Hematopoietic multipotent progenitor cell treated with erythropoietin and hydrocortisone succinate and interleukin-3 and kit ligand, for 8 days (in vitro differentiated cells): Measurements from ENCODE around the gene XRCC1.
"Not testable (repeated sequence)": the region's sequence is repeated elsewhere in the genome, so short reads cannot be mapped to it uniquely, and the experiment has no call there.

Experiments used
- DNase-seq: peaks from one replicate; pipeline ENCODE4 v3.0.0-alpha.2; 2015

Gene XRCC1

DNA sequence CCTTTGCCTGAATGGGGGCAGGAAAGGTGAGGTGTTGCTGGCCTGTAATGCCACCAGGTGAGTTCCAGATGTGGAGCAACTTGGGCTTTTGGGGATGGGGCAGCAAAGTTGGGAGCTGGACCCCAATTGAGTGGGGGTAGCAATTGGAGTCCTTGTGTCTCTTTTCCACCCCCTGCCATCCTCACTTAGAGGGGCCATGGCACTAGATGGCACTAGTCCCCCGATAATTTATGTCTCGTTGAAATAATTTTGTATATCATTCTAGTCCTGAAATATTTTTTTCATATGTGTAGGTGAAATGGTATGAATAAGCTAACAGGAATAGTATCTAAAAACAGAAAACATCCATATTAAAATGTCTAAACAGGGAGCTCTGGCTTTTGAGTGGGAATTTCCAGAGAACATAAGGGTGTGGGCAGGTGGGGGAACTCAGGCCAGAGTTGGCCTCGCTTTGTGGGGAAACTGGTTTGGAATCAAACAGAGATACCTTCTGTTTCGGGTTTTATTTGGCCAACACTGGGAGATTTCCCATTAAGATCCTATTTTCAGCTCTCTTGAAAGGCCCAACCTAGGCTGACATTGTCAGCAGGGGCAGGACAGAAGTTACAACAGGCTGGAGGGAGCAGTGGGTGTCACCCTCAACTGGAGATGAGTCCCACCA is 24.4 kb upstream of the XRCC1 start:
- no peak for DNase-seq

DNA sequence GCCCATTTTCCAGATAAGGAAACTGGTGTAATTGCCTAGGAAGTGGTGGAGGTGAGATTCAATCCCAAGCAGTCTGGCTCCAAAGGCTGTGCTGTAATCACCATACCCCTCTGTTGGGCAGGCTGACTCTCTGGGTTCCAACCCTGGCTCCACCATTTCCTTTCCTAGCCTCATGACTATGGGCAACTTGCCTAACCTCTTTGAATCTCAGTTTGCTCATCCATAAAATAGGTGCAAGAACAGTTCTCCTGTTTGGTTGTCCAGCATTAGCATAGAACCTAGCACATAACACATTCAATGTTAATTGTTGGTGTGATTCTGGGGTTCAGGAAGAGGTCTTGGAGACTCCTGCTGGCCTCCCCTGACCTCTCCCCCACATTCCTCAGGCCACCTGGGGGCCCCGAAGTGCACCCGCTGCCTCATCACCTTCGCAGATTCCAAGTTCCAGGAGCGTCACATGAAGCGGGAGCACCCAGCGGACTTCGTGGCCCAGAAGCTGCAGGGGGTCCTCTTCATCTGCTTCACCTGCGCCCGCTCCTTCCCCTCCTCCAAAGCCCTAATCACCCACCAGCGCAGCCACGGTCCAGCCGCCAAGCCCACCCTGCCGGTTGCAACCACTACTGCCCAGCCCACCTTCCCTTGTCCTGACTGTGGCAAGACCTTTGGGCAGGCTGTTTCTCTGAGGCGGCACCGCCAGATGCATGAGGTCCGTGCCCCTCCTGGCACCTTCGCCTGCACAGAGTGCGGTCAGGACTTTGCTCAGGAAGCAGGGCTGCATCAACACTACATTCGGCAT is 23.3 kb upstream of the XRCC1 start:
- no peak for DNase-seq

GRCh38 chr19:43597876-43598275 is 22.5 kb upstream of the XRCC1 start:
- DNase-seq: no peak

- DNase-seq: no peak
These were observed 21.6 kb upstream of the XRCC1 start for GRCh38 chr19:43596842-43597461.

DNA sequence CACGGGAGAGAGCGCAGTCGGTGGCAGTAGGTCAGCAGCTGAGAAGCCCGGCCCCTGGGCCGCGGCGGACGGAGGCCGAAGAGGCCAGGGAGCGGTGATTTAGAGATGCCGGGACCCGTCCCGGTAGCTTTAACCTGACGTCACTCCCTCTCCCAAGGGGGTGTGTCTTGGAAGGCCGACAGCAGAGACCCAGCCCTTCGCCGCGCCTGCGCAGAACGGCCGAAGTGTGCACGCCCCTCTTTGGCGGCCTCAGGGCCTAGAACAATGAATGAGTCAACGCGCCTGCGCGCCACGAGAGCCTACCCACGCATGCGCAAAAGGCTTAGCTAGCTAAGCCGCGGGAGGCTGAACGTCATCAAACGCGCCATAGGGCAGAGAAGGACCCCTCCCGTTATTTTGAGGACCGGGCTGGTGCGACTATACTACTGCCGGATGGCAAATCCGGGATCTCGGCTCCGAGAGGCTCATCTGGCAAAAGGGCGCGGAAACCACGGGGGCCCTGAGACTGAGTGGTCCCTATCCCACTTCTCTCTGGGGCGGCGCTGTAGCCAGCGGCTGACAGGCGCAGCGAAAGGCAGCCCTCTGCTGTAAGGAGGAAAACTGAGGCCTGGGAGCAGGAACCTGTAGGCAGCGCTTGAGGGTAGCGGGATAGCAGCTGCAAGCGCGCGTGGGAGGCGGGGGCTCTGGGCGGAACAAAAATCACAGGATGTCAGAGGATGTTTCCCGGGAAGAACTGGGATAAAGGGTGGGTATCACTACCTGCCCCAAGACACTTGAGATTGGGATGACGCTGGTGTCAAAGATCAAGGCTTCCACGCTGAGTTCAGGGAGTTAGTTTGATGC is 20.9 kb upstream of the XRCC1 start, which contains the start of the genes IRGQ and ZNF576:
Gene IRGQ (minus strand): TSS at position 136 of the 843 bp plus-strand sequence. CDS start 796 bp downstream, outside the sequence.
Gene ZNF576 (plus strand): TSS at position 597 of the 843 bp plus-strand sequence. CDS start 514 bp downstream, outside the sequence.
- peak; percentile 100 for DNase-seq

DNA sequence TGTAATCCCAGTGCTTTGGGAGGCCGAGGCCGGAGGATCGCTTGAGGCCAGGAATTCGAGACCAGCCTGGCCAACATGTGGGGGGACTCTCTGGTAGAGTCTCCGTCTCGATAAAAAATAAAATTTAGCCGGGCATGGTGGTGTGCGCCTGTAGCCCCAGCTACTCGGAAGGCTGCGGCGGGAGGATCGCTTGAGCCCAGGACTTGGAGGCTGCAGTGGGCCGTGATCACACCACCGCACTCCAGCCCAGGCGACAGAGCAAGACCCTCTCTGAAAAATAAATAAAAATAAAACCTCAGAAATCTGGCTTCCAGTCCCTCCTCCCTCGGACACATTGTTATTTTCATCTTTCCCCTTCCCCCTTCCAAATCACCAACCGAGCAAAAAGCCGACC is 20.3 kb upstream of the XRCC1 start:
- no peak for DNase-seq

- peak; percentile 75 for DNase-seq
These were observed 19.6 kb upstream of the XRCC1 start for GRCh38 chr19:43594710-43595604.

GRCh38 chr19:43594081-43594697 is 18.9 kb upstream of the XRCC1 start:
- DNase-seq: no peak

DNA sequence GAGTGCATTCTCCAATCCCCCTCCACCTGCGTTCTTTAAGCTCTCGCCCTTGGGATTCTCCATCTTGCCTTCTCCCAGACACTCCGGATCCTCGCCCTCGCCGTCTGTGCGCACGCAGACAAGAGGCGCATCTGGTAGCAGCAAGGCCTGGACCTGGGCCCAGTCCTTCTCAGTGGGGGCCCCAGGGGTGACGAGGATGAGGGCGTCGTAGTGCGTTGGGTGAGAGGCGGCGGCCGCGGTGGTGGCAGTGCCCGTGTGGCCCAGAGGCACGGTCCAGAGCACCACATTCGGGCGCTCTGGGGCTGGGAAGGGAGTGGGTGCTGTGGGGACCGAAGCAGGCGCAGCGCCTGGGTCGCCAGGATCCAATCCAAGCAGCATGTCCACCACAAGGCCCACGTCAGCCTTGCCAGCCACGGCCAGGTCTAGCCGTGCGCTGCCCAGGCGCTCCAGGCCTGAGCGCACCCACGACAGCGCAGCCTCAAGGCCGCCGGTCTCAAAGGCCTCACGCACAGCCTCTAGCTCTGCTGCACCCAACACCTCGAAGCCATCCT is 17.5 kb upstream of the XRCC1 start:
- DNase-seq: no peak

DNA sequence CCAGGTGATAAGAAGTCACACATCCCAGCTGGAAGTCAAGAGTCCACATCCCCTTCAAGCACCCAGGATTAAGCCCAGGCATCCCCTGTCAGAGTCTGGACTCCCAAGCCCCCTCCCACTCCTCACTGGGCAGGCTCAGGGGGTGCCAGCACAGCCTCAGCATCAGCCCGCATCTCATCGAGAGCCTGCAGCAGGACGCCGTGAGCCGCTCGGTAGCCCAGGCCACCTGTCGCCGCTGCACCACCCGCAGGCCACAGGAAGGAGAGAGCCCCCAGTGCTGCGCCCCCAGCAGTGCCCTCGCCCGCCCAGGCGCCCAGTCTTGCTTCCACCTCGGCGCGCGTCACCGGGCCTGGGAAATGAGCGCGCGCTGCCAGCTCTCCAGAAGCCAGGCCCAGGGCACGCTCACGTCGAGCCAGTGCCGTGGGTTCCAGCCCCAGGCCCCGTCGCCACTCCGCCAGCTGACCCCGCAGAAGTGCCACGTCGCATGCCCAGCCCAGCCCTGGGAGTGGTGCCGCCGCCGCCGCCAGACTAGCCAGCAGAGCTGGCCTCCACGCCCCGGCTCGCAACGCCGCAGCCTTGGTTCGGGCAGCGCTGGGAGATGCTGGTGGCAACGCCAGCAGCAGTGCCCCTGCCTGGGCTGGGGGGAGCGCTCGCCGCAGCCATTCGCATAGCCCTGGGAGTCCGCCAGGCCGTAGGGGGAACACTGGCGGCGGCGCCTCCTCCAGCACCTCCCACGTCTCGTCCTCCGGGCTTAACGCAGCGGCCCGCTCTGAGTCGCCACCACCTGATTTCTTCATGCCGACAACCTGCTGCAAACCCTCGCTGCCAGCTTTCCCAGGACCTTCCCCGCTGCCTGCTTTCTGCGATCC is 16.8 kb upstream of the XRCC1 start:
- no peak for DNase-seq

- no peak for DNase-seq
These were observed 14.4 kb upstream of the XRCC1 start for GRCh38 chr19:43589678-43590077.

DNA sequence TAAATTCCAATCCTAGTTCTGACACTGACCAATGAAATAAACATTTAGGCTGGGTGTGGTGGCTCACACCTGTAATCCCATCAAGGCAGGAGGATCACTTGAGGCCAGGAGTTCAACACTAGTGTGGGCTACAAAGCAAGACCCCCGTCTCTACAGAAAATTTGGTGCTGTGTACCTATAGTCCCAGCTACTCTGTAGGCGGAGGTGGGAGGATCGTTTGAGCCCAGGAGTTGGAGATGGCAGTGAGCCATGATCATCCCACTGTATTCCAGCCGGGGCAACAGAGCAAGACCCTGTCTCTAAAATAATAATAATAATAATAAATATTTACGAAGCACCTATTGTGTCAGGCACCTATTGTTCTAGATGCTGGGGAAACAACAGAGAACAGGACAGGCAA is 13.9 kb upstream of the XRCC1 start:
- DNase-seq: no peak

DNA sequence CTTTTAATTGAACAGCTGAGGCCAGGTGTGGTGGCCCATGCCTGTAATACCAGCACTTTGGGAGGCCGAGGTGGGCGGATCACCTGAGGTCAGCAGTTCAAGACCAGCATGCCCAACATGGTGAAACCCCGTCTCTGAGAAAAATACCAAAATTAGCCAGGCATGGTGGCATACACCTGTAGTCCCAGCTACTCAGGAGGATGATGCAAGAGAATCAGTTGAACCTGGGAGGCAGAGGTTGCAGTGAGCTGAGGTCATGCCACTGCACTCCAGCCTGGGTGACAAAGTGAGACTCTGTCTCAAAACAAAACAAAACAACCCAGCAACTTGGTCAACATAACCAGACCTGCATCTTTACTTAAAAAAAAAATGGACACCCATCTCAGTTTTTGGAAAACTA is 11.7 kb upstream of the XRCC1 start:
- DNase-seq: not testable (repeated sequence)

DNA sequence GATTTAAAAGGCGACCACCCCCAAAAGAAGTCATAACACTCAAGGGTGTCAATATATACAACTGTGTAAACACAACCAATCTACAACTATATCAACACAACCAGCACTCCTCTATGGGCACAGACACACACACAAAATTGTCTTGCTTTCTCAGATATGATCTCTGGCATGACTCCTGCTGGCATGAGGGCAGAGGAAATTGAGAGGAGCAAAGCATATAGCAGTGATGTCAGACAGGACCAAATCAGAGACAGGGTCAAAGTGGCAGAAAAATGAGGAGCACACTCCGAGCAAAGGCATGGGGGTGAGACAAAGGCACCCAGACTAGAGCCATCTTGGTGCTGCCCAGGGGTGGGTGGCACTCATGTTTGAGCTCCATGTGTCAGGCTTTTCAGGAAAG is 11.0 kb upstream of the XRCC1 start:
- DNase-seq: peak; percentile 51

DNA sequence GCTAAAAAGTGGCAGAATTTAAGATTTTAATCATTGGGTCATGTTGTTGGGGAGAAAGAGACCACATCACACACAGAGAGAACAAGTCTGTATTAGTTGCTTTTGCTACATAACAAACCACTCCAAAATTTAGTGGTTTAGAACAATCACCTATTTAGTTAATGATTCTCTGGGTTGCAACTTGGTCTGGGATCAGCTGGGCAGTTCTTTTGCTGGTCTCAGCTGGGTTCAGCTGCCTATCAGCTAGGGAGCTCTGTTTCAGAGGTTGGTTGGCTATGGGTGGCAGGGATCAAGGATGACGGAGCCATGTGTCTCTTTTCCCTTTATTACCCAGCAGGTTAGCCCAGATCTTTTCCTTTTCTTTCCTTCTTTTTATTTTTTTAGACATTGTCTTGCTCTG is 9.2 kb upstream of the XRCC1 start:
- DNase-seq: no peak

DNA sequence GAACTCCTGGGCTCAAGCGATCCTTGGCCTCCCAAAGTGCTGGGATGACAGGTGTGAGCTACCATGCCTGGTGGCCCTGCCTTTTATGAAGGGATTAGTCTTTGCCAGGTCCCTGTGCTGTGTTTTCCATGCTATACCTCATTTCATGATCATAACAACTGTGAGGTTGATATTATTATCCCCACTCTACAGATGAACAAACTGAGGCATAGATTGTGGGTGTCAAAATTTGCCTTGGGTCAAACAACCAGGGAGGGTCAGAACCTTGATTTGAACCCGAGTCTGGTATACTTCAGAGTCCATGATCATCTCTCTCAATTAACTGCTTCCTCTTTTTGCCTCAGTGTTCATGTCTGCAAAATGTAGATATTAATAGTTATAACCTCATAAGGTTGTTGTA is 7.2 kb upstream of the XRCC1 start:
- no peak for DNase-seq

- peak; percentile 55 for DNase-seq
These were observed 6.1 kb upstream of the XRCC1 start for GRCh38 chr19:43581467-43581866.

DNA sequence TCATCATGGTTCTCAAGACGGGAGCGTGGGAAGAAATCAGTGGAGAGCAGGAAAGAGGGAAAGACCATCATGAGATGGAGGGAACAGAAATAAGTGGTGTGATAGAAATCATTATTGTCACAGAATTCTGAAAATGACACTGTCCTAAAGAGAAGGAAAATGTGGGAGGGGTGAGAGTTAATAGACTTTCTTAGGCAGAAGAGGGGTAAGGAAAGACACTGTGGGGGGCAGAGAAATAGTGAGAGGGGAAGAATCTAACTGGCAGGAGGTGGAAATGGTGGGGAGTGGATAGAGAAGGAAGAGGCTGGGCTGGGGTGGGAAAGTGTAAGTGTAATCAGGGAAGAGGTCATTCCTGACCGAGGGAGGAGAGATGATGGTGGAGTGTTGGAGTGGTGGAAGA is 3.5 kb upstream of the XRCC1 start:
- no peak for DNase-seq

- DNase-seq: no peak
These were observed 890 bp upstream of the XRCC1 start for GRCh38 chr19:43575955-43576878.
